Fibroblast of lung (primary cell): Measurements from ENCODE around the gene MEOX2. TPM values are rescaled to one million over a fixed set of nuclear protein-coding genes. Genes with fewer than 3 reads are reported as not detected.

Experiments used
- DNase-seq, 2 donors: peaks; one replicate each; pipeline versions ENCODE4 v3.0.0 to v3.0.0-alpha.2; 2010; ENCODE audit warnings: low read depth in 2 of 2
- H2AFZ ChIP-seq: 2 replicates; pipeline ENCODE4 v1.5.1; 2012; ENCODE audit warnings: low read length, control low read depth, inconsistent platforms
- H3K27ac ChIP-seq: 2 replicates; pipeline ENCODE4 v1.5.1; 2011; ENCODE audit warnings: low read length, control low read depth; ENCODE audit not compliant: insufficient read depth
- H3K27me3 ChIP-seq: 2 replicates; pipeline ENCODE4 v1.5.1; 2011; ENCODE audit warnings: mild to moderate bottlenecking, low read length; ENCODE audit not compliant: control insufficient read depth, insufficient read depth
- H3K36me3 ChIP-seq: 2 replicates; pipeline ENCODE4 v1.5.1; 2011; ENCODE audit warnings: low read length; ENCODE audit not compliant: control insufficient read depth, insufficient read depth
- H3K4me1 ChIP-seq: 2 replicates; pipeline ENCODE4 v1.5.1; 2011; ENCODE audit warnings: low read length; ENCODE audit not compliant: control insufficient read depth, insufficient read depth; ENCODE audit errors: extremely low read depth
- H3K4me2 ChIP-seq: 2 replicates; pipeline ENCODE4 v1.5.1; 2011; ENCODE audit warnings: low read length, control low read depth; ENCODE audit not compliant: insufficient read depth; ENCODE audit errors: extremely low read depth
- H3K4me3 ChIP-seq, 4 experiments: fragments of 200-600 bp in 1 of 4; sonication (generic) in 1 of 4; replicated peaks in 1 of 4; 2 replicates each; pipeline ENCODE4 v1.5.1; 2011 to 2016; ENCODE audit warnings: low read length in 4 of 4, low read depth in 3 of 4, mild to moderate bottlenecking in 3 of 4, control low read depth in 2 of 4, inconsistent platforms in 1 of 4, mixed read lengths in 1 of 4; ENCODE audit not compliant: insufficient read depth in 1 of 4; ENCODE audit errors: control extremely low read depth in 1 of 4
- H3K79me2 ChIP-seq: 2 replicates; pipeline ENCODE4 v1.5.1; 2012; ENCODE audit warnings: mild to moderate bottlenecking, low read length, inconsistent platforms; ENCODE audit not compliant: control insufficient read depth, insufficient read depth
- H3K9ac ChIP-seq: 2 replicates; pipeline ENCODE4 v1.5.1; 2011; ENCODE audit warnings: mild to moderate bottlenecking, low read length, control low read depth; ENCODE audit not compliant: insufficient read depth
- H3K9me3 ChIP-seq: 2 replicates; pipeline ENCODE4 v1.5.1; 2012; ENCODE audit warnings: low read depth, low read length; ENCODE audit not compliant: control insufficient read depth, insufficient read depth
- H4K20me1 ChIP-seq: 2 replicates; pipeline ENCODE4 v1.5.1; 2011; ENCODE audit warnings: low read length; ENCODE audit not compliant: control insufficient read depth, insufficient read depth; ENCODE audit errors: extremely low read depth
- CTCF ChIP-seq, 2 donors: IDR thresholded peaks in 1 of 2; conservative IDR thresholded peaks in 1 of 2; 1 replicate in 1 of 2; 2 replicates in 1 of 2; pipeline ENCODE4 v1.5.1; 2011 to 2012; ENCODE audit warnings: low read length in 2 of 2, control low read depth in 1 of 2, inconsistent platforms in 1 of 2, low read depth in 1 of 2, mild to moderate bottlenecking in 1 of 2
- EZH2 ChIP-seq: IDR thresholded peaks from 2 replicates; pipeline ENCODE4 v1.5.1; 2012; ENCODE audit warnings: low read length, control low read depth, mild to moderate bottlenecking; ENCODE audit errors: missing control alignments
- polyA plus RNA-seq, 2 donors: library from polyadenylated mRNA; depleted of rRNA in 1 of 2; stranded (reverse) in 1 of 2; unstranded in 1 of 2; fragments of >200 nt; gene quantifications; 2 replicates each; pipeline ENCODE4 v1.2.1, GENCODE V29; 2011 to 2012; ENCODE audit warnings: missing spikeins in 1 of 2
- total RNA-seq: library from RNA; depleted of rRNA; stranded (reverse); fragments of >200 nt; gene quantifications from 2 replicates; pipeline ENCODE4 v1.2.1, GENCODE V29; 2014

Gene MEOX2
- total and polyA plus RNA-seq, 2 donors (not counting 1 experiment from before 2014, with no cell fraction given): 0.28 to 0.50 TPM

DNA sequence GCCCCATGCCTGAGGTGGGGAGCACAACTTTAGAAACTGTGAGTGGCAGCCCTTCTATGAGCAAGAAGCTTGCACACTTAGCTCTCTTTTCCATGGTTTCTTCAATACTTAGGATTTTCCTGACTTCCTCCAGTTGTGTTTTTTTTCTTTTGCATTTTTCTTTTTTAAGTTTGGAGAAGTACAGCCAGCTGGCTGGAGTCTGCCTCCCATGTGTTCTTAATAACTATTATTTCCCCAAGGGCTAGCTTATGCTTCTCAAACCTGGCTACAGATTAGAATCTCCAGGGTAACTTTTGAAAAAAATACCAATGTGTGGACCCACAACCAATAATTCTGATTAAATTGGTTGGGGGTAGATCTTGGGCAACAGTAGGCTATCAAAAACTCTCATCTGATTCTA, 37.4 kb upstream of the MEOX2 start:
- no peak for DNase-seq
- H3K36me3 ChIP-seq: no peaks in the 10 kb centered on the region

DNA sequence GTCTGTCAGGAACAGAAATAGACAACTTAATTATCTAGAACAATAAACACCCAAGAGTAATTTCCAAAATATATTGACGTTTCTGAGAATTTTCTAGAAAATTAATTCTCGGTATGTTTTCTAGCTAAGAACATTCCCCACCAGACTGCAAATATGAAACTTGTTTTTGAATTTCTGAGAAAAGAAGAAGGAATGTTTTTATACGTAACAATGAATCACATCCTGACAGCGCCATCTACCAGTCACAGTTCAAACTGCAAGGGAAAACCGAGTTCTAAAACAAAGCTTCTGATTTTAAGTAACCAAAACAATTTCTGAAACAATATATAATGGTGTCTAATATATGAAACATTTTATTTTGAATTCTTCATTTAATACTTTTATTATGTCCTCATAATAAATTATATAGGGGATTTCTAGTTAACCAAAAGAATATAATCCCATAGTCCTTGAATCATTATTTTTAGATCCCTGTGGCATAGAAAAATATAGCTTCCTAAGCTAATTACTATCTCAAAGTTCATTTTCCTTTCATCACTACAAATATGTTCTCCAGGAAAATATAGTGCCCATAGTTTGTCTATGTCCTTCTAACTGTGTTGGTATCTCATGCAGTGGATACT, 34.5 kb upstream of the MEOX2 start:
- H3K4me1 ChIP-seq: no peaks in the 10 kb centered on the region
- TF ChIP-seq CTCF (conservative IDR thresholded peaks at IDR 0.05 in 1 of 2, IDR thresholded peaks at IDR 0.05 in 1 of 2; ENCODE audit: low read depth in 1 of 2, low read length in 2 of 2): peak; percentile 70 to 80
- TF ChIP-seq EZH2: no peak
- H3K9me3 ChIP-seq: no peaks in the 10 kb centered on the region
- DNase-seq: peak; percentile 10 to 74
- H3K9ac ChIP-seq: no peak overlapping the region
- H3K27me3 ChIP-seq: no peaks in the 10 kb centered on the region
- H3K4me2 ChIP-seq: no peak overlapping the region
- H3K79me2 ChIP-seq: no peaks in the 10 kb centered on the region
- no peak overlapping the region for H3K27ac ChIP-seq
- H4K20me1 ChIP-seq: no peaks in the 10 kb centered on the region
- H2AFZ ChIP-seq: no peak overlapping the region
- H3K36me3 ChIP-seq: no peaks in the 10 kb centered on the region
- no peak overlapping the region for H3K4me3 ChIP-seq

More for the DNA sequence above, 37.4 kb upstream of the MEOX2 start:
- H3K27me3 ChIP-seq: no peaks in the 10 kb centered on the region
- H3K4me1 ChIP-seq: no peaks in the 10 kb centered on the region
- no peak overlapping the region for H3K4me2 ChIP-seq
- TF ChIP-seq CTCF (conservative IDR thresholded peaks at IDR 0.05 in 1 of 2, IDR thresholded peaks at IDR 0.05 in 1 of 2; ENCODE audit: low read depth in 1 of 2, low read length in 2 of 2) (no peak), EZH2 (no peak)
- H2AFZ ChIP-seq: no peak overlapping the region
- H3K27ac ChIP-seq: no peak overlapping the region
- no peaks in the 10 kb centered on the region for H3K79me2 ChIP-seq
- H3K9me3 ChIP-seq: no peaks in the 10 kb centered on the region
- no peak overlapping the region for H3K4me3 ChIP-seq
- no peak overlapping the region for H3K9ac ChIP-seq
- no peaks in the 10 kb centered on the region for H4K20me1 ChIP-seq

DNA sequence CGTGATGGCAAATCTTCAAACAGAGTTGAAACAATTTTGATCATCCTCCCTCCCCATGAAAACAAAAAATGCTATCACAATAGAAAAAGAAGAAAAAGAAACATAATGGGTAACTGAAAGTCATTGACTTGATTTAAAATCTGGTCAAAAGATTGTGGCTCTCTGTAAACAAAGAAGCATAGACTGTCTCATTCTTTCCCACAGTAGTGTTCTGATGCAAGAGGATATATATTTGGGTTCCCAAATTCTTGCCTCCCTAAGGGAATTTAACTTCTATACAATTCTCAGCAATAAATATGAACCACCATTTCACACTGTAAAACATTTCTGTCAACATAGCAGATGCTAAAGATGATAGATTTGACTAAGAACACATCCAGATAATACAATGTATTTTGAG, 32.8 kb upstream of the MEOX2 start:
- Histone ChIP-seq H3K4me1 (no peaks in the 10 kb centered on the region), H3K27ac (no peak overlapping the region), H3K36me3 (no peaks in the 10 kb centered on the region), H4K20me1 (no peaks in the 10 kb centered on the region), H2AFZ (no peak overlapping the region), H3K9ac (no peak overlapping the region), H3K79me2 (no peaks in the 10 kb centered on the region), H3K27me3 (no peaks in the 10 kb centered on the region), H3K9me3 (no peaks in the 10 kb centered on the region), H3K4me3 (no peak overlapping the region), H3K4me2 (no peak overlapping the region)
- TF ChIP-seq CTCF (conservative IDR thresholded peaks at IDR 0.05 in 1 of 2, IDR thresholded peaks at IDR 0.05 in 1 of 2; ENCODE audit: low read depth in 1 of 2, low read length in 2 of 2) (no peak), EZH2 (no peak)
- DNase-seq: no peak
